Measurements from ENCODE around the gene FXYD5.

DNA sequence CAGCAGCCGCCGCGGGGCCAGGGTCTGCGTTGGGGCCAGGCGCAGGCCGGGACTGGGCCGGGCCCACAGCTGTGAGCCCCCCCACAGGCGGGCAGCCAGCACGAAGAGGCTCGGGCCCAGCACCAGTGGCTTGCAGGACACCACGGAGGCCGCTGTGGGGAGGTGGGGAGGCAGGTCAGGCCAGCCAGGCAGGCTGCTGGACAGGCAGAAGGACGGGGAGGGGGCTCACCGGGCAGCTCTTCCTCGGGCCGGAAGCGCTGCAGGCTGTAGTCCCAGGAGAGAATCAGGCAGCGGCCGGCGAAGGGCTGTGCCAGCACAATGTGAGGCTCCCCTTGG is 27.9 kb upstream of the FXYD5 start:
- TF ChIP-seq CTCF (IDR thresholded peaks at IDR 0.05; ENCODE audit: low read depth, low read length, poor library complexity, severe bottlenecking) (no peak), EZH2phosphoT487 (IDR thresholded peaks at IDR 0.05; ENCODE audit: borderline replicate concordance, low read length) (no peak)
